Liver (tissue), 3 donors: Measurements from ENCODE around the gene GABPB1.

Experiments
- CTCF ChIP-seq: fragments of 150-350 bp; IDR thresholded peaks from 2 replicates; pipeline ENCODE4 v1.5.1; 2017; ENCODE audit warnings: improper control_type of control experiment, low read depth, low read length; ENCODE audit not compliant: missing input control
- FOXA2 ChIP-seq: IDR thresholded peaks from 2 replicates; pipeline ENCODE4 v1.6.1; 2016; ENCODE audit warnings: antibody characterized with exemption
- MAX ChIP-seq: IDR thresholded peaks from 2 replicates; pipeline ENCODE4 v1.6.1; 2016; ENCODE audit warnings: antibody characterized with exemption
- RAD21 ChIP-seq, 2 donors: IDR thresholded peaks; 2 replicates each; pipeline ENCODE4 v1.6.1; 2016; ENCODE audit warnings: antibody characterized with exemption in 2 of 2, mild to moderate bottlenecking in 2 of 2
- REST ChIP-seq: IDR thresholded peaks from 2 replicates; pipeline ENCODE4 v1.6.1; 2016; ENCODE audit warnings: antibody characterized with exemption, mild to moderate bottlenecking
- TAF1 ChIP-seq: conservative IDR thresholded peaks from 2 replicates; pipeline ENCODE4 v1.6.1; 2016; ENCODE audit warnings: antibody characterized with exemption, mild to moderate bottlenecking
- donor health status: healthy.
- donor health status: healthy.

GRCh38 chr15:50277370-50277769, 77.6 kb downstream of the GABPB1 start:
- TF ChIP-seq FOXA2 = no peak
- TF ChIP-seq REST = no peak
- TF ChIP-seq CTCF = no peak
- TF ChIP-seq TAF1 = no peak
- no peak for TF ChIP-seq MAX
- TF ChIP-seq RAD21 (IDR thresholded peaks at IDR 0.05) = no peak
